PC-3 (cell line): ENCODE data around the gene ZNF487.

Experiments used
- CTCF ChIP-seq: fragments of 300-600 bp; sonication (generic); conservative IDR thresholded peaks from 2 replicates; pipeline ENCODE4 v1.5.1; 2017; ENCODE audit warnings: antibody characterized with exemption, low read depth, mild to moderate bottlenecking, low read length
- EZH2 ChIP-seq: fragments of 300-600 bp; sonication (generic); IDR thresholded peaks from one replicate; pipeline ENCODE4 v1.6.1; 2017; ENCODE audit warnings: antibody characterized with exemption, mild to moderate bottlenecking, low read length; ENCODE audit not compliant: unreplicated experiment
- EZH2phosphoT487 ChIP-seq: fragments of 300-600 bp; sonication (generic); IDR thresholded peaks from 2 replicates; pipeline ENCODE4 v1.6.1; 2018; ENCODE audit warnings: mild to moderate bottlenecking, antibody characterized with exemption, low read length, borderline replicate concordance

DNA sequence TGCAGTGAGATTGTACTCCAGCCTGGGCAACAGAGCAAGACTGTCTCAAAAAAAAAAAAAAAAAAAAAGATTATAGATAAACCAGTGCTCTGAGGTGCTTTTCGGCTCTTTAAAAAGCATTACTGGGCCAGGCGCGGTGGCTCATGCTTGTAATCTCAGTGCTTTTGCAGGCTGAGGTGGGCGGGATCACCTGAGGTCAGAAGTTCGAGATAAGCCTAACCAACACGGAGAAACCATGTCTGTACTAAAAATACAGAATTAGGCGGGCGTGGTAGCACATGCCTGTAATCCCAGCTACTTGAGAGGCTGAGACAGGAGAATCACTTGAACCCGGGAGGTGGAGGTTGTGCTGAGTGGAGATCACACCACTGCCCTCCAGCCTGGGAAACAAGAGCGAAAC lies 21.4 kb upstream of the ZNF487 start:
- no peak for TF ChIP-seq EZH2
- no peak for TF ChIP-seq CTCF
- TF ChIP-seq EZH2phosphoT487: no peak
